DND-41 (cell line): ENCODE measurements around the gene PPP3CB.

Experiments
- ATAC-seq: fragments of 200-7000 bp; cut with Tn5 transposase; 3 replicates; pipeline ENCODE4 v1.9.1; 2021; ENCODE audit warnings: low read depth; ENCODE audit not compliant: insufficient read depth
- DNase-seq: peaks from one replicate; pipeline ENCODE4 v3.0.0-alpha.2; 2020
- H2AFZ ChIP-seq: 2 replicates; pipeline ENCODE4 v1.6.0; 2012; ENCODE audit warnings: low read depth, low read length
- H3K27ac ChIP-seq: 2 replicates; pipeline ENCODE4 v1.5.1; 2012; ENCODE audit warnings: low read length, inconsistent platforms
- H3K27me3 ChIP-seq: fragments of 200-600 bp; sonication (generic); 2 replicates; pipeline ENCODE4 v1.6.0; 2012; ENCODE audit warnings: low read length, mild to moderate bottlenecking, inconsistent platforms; ENCODE audit not compliant: insufficient read depth, poor library complexity
- H3K36me3 ChIP-seq: 2 replicates; pipeline ENCODE4 v1.5.1; 2012; ENCODE audit warnings: low read length, inconsistent platforms; ENCODE audit not compliant: insufficient read depth
- H3K4me1 ChIP-seq: 2 replicates; pipeline ENCODE4 v1.5.1; 2012; ENCODE audit warnings: mild to moderate bottlenecking, low read length; ENCODE audit not compliant: insufficient read depth
- H3K4me2 ChIP-seq: 2 replicates; pipeline ENCODE4 v1.6.0; 2012; ENCODE audit warnings: mild to moderate bottlenecking, moderate library complexity, low read length, inconsistent platforms; ENCODE audit not compliant: insufficient read depth
- H3K4me3 ChIP-seq, 2 experiments: fragments of 200-600 bp in 1 of 2; shearing (Covaris generic) in 1 of 2; 2 replicates each; pipeline ENCODE4 v1.5.1; 2012 to 2016; ENCODE audit warnings: inconsistent platforms in 2 of 2, low read length in 2 of 2, mild to moderate bottlenecking in 2 of 2, low read depth in 1 of 2, moderate library complexity in 1 of 2
- H3K79me2 ChIP-seq: 2 replicates; pipeline ENCODE4 v1.6.0; 2012; ENCODE audit warnings: low read length, inconsistent platforms; ENCODE audit not compliant: insufficient read depth
- H3K9ac ChIP-seq: 2 replicates; pipeline ENCODE4 v1.6.0; 2012; ENCODE audit warnings: low read depth, mild to moderate bottlenecking, inconsistent platforms, low read length, moderate library complexity
- H3K9me3 ChIP-seq: 2 replicates; pipeline ENCODE4 v1.5.1; 2012; ENCODE audit warnings: low read length, moderate library complexity, mild to moderate bottlenecking, inconsistent platforms; ENCODE audit not compliant: insufficient read depth, severe bottlenecking
- H4K20me1 ChIP-seq: 2 replicates; pipeline ENCODE4 v1.6.0; 2012; ENCODE audit warnings: low read length; ENCODE audit not compliant: insufficient read depth
- EZH2 ChIP-seq: IDR thresholded peaks from 3 replicates; pipeline ENCODE4 v1.6.1; 2012; ENCODE audit warnings: borderline replicate concordance, low read depth, mild to moderate bottlenecking, moderate library complexity, low read length, inconsistent platforms; ENCODE audit not compliant: severe bottlenecking
- TF ChIP-seq, protein P1 (sequence below): IDR thresholded peaks from 2 replicates; pipeline ENCODE4 v1.5.1; 2012; ENCODE audit warnings: borderline replicate concordance, low read length, moderate library complexity, mild to moderate bottlenecking; ENCODE audit not compliant: poor library complexity, severe bottlenecking; ENCODE audit errors: extremely low read depth

The PPP3CB gene

DNA sequence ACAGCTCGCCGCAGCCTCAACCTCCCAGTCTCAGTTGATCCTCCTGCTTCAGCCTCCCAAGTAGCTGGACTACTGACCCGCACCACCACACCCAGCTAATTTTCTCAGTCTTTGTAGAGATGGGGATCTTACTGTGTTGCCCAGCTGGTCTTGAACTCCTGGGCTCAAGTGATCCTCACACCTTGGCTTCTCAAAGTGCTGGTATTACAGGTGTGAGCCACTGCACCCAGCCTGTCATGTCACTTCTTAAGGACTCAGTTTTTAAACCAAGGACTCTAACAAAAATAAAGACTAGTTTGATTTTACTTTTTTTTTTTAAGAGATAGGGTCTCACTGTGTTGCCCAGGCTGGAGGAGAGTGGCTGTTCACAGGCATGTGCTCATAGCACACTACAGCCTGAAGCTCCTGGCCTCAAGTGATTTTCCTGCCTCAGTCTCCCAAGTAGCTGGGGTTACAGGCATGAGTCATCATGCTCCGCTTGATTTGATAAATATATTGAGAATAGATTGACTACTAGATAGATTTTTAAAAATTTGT is 16.5 kb upstream of the PPP3CB start:
- H2AFZ ChIP-seq = no peak overlapping the region
- no peak for DNase-seq
- no peaks in the 10 kb centered on the region for H3K79me2 ChIP-seq
- H3K36me3 ChIP-seq = peaks cover 8% of the 10 kb centered on the region
- H3K9ac ChIP-seq = no peak overlapping the region
- no peak for ATAC-seq
- H3K4me3 ChIP-seq = no peak overlapping the region
- TF ChIP-seq, protein P1, sequence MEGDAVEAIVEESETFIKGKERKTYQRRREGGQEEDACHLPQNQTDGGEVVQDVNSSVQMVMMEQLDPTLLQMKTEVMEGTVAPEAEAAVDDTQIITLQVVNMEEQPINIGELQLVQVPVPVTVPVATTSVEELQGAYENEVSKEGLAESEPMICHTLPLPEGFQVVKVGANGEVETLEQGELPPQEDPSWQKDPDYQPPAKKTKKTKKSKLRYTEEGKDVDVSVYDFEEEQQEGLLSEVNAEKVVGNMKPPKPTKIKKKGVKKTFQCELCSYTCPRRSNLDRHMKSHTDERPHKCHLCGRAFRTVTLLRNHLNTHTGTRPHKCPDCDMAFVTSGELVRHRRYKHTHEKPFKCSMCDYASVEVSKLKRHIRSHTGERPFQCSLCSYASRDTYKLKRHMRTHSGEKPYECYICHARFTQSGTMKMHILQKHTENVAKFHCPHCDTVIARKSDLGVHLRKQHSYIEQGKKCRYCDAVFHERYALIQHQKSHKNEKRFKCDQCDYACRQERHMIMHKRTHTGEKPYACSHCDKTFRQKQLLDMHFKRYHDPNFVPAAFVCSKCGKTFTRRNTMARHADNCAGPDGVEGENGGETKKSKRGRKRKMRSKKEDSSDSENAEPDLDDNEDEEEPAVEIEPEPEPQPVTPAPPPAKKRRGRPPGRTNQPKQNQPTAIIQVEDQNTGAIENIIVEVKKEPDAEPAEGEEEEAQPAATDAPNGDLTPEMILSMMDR = no peak
- no peak for TF ChIP-seq EZH2
- no peaks in the 10 kb centered on the region for H3K4me1 ChIP-seq
- no peak overlapping the region for H3K27ac ChIP-seq
- no peaks in the 10 kb centered on the region for H4K20me1 ChIP-seq
- no peak overlapping the region for H3K4me2 ChIP-seq
- H3K9me3 ChIP-seq = no peaks in the 10 kb centered on the region
- no peaks in the 10 kb centered on the region for H3K27me3 ChIP-seq

DNA sequence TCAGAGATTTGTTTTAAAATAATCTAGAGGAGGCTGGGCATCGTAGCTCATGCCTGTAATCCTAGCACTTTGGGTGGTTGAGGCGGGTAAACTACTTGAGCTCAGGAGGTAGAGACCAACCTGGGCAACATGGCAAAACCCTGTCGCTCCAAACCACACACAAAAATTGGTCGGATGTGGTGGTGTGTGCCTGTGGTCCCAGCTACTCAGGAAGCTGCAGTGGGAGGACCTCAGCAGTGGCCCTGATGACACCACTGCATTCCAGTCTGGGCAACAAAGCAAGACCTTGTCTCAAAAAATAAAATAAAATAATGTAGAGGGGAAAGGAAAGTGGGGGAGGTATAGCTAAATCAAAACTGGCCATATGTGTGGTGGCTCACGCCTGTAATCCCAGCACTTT is 13.9 kb upstream of the PPP3CB start:
- H3K79me2 ChIP-seq = no peaks in the 10 kb centered on the region
- no peak for ATAC-seq
- H3K4me1 ChIP-seq = no peaks in the 10 kb centered on the region
- no peaks in the 10 kb centered on the region for H3K27me3 ChIP-seq
- H3K4me3 ChIP-seq = no peak overlapping the region
- no peak overlapping the region for H3K4me2 ChIP-seq
- H3K9me3 ChIP-seq = no peaks in the 10 kb centered on the region
- TF ChIP-seq EZH2 = no peak
- TF ChIP-seq, protein P1 = no peak
- no peak overlapping the region for H2AFZ ChIP-seq
- no peaks in the 10 kb centered on the region for H4K20me1 ChIP-seq
- H3K36me3 ChIP-seq = peaks cover 6% of the 10 kb centered on the region; the same call in 1 of the 2 replicates
- H3K27ac ChIP-seq = no peak overlapping the region
- DNase-seq = no peak
- no peak overlapping the region for H3K9ac ChIP-seq

DNA sequence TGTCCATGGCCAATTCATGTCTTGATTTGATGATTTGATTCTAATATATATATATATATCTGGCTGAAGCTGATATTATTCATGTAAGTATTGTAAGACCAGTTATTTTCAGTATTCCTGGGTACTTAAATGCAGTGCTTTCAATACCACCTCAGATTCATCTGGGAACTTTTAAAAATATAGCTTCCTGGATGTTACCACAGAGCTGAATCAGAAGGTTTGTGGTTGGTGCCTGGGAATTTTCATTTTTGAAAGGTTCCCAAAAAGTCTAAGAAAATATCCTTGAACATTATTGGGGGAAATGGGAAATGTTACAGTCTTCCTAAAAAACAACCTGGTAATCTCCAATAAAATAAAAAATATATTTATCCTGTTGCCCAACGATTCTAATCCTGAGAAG is 10.7 kb upstream of the PPP3CB start:
- Histone ChIP-seq H3K27ac (no peak overlapping the region), H4K20me1 (no peaks in the 10 kb centered on the region), H3K4me3 (no peak overlapping the region), H2AFZ (no peak overlapping the region), H3K4me2 (no peak overlapping the region), H3K9ac (no peak overlapping the region), H3K79me2 (no peaks in the 10 kb centered on the region), H3K36me3 (peaks cover 13% of the 10 kb centered on the region; the same call in 1 of the 2 replicates), H3K4me1 (0 out of 2 replicates have a peak, but pooled peaks cover 3% of the 10 kb centered on the region), H3K27me3 (no peaks in the 10 kb centered on the region), H3K9me3 (no peaks in the 10 kb centered on the region)
- ATAC-seq (no peak), DNase-seq (no peak)
- no peak for TF ChIP-seq EZH2
- TF ChIP-seq, protein P1 = no peak

DNA sequence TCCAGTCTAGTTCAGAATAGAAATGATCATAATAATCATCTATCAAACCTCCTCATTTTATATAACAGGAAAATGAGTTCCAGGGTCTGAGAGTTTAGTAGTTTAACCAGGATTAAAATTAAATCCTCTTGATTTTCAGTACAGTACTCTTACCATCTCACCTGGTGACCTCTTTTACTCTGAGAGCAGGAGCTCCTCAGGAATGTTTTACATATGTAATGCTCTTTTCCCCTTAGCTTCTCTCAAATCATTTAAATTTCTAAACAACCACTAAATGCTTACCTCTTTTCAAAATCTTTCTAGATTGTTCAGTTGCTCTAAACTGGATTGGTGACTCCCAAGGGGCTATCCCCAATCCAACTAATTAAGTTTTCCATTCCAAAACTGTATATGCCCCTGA is 10.2 kb upstream of the PPP3CB start:
- H3K9me3 ChIP-seq = no peaks in the 10 kb centered on the region
- H3K4me3 ChIP-seq = no peak overlapping the region
- H2AFZ ChIP-seq = no peak overlapping the region
- no peak overlapping the region for H3K27ac ChIP-seq
- no peak overlapping the region for H3K9ac ChIP-seq
- no peaks in the 10 kb centered on the region for H3K27me3 ChIP-seq
- DNase-seq = no peak
- no peak overlapping the region for H3K4me2 ChIP-seq
- TF ChIP-seq, protein P1 = no peak
- TF ChIP-seq EZH2 = no peak
- ATAC-seq = no peak
- H3K4me1 ChIP-seq = 0 out of 2 replicates have a peak, but pooled peaks cover 6% of the 10 kb centered on the region
- no peaks in the 10 kb centered on the region for H3K79me2 ChIP-seq
- peaks cover 13% of the 10 kb centered on the region; the same call in 1 of the 2 replicates for H3K36me3 ChIP-seq
- no peaks in the 10 kb centered on the region for H4K20me1 ChIP-seq
